Left lung (tissue), 10 donors: ENCODE data around the gene CALHM2. TPM values are rescaled to one million over a fixed set of nuclear protein-coding genes. Genes with fewer than 3 reads are reported as not detected.

Experiments used
- ATAC-seq: fragments of 200-7000 bp; cut with Tn5 transposase; one replicate; pipeline ENCODE4 v1.9.1; 2020; ENCODE audit warnings: moderate library complexity
- DNase-seq, 4 donors: peaks; one replicate each; pipeline ENCODE4 v3.0.0-alpha.2; 2013 to 2020
- H3K27ac ChIP-seq, 2 donors: fragments of 200-600 bp; sonication (generic) in 1 of 2; one replicate each; pipeline versions ENCODE4 v1.5.0 to v1.8.0; 2020 to 2021
- H3K27me3 ChIP-seq, 2 donors: fragments of 200-600 bp; sonication (generic) in 1 of 2; one replicate each; pipeline versions ENCODE4 v1.5.0 to v1.8.0; 2020 to 2021
- H3K36me3 ChIP-seq, 2 donors: fragments of 200-600 bp; sonication (generic) in 1 of 2; one replicate each; pipeline versions ENCODE4 v1.5.0 to v1.8.0; 2020 to 2021
- H3K4me1 ChIP-seq, 2 donors: fragments of 200-600 bp; one replicate each; pipeline ENCODE4 v1.8.0; 2021
- H3K4me3 ChIP-seq, 2 donors: fragments of 200-600 bp; sonication (generic) in 1 of 2; one replicate each; pipeline versions ENCODE4 v1.5.0 to v1.8.0; 2020 to 2021; ENCODE audit warnings: mild to moderate bottlenecking in 1 of 2
- H3K9me3 ChIP-seq, 2 donors: fragments of 200-600 bp; sonication (generic) in 1 of 2; one replicate each; pipeline versions ENCODE4 v1.5.0 to v1.8.0; 2020 to 2021
- intact Hi-C, 2 donors: fragments of 100-400 bp; cut with DNase I; formaldehyde crosslinking; loops; one replicate each; pipeline versions ENCODE4 v1.11.2 to v1.14.2; 2022
- polyA plus RNA-seq, 6 donors: library from polyadenylated mRNA; unstranded; fragments of 120-200 nt; gene quantifications; one replicate each; pipeline ENCODE4 v1.2.1, GENCODE V29; 2013; ENCODE audit not compliant: insufficient read length in 6 of 6
- total RNA-seq, 2 donors: library from RNA; stranded (reverse); fragmentation: NEBNext Ultra II Directional; extraction: Animal tissue kit (Norgen Biotek cat#: 25700); gene quantifications; one replicate each; pipeline ENCODE4 v1.2.1, GENCODE V29; 2021
- TF ChIP-seq, protein P1 (sequence below), 2 donors: fragments of 200-600 bp; sonication (generic) in 1 of 2; IDR thresholded peaks; one replicate each; pipeline versions ENCODE4 v1.5.0 to v1.8.0; 2021; ENCODE audit warnings: antibody characterized with exemption in 2 of 2
- donor health status: DM: no; HTN: yes; CAD: no.
- donor health status: DM: no; HTN: no; CAD: no.

The CALHM2 gene
- total and polyA plus RNA-seq, 8 donors = 11.1 to 60.2 (median 17.9) TPM

DNA sequence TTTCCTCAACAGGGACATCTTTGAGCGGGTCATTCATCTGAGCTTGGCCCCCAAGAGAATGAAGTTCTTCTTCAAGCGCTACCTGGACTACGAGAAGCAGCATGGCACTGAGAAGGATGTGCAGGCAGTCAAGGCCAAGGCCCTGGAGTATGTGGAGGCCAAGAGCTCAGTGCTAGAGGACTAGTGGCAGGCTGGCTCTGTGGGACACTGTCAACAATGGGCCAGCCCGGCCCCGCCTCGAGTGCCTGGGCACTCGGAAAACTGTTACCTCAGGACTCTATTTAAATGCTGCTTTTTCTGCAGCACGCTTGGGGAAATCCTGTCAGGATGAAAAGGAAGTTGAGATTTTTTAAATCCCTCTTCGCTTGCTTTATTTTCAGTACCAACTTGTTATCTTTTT is 6.8 kb downstream of the CALHM2 start:
- TF ChIP-seq, protein P1, sequence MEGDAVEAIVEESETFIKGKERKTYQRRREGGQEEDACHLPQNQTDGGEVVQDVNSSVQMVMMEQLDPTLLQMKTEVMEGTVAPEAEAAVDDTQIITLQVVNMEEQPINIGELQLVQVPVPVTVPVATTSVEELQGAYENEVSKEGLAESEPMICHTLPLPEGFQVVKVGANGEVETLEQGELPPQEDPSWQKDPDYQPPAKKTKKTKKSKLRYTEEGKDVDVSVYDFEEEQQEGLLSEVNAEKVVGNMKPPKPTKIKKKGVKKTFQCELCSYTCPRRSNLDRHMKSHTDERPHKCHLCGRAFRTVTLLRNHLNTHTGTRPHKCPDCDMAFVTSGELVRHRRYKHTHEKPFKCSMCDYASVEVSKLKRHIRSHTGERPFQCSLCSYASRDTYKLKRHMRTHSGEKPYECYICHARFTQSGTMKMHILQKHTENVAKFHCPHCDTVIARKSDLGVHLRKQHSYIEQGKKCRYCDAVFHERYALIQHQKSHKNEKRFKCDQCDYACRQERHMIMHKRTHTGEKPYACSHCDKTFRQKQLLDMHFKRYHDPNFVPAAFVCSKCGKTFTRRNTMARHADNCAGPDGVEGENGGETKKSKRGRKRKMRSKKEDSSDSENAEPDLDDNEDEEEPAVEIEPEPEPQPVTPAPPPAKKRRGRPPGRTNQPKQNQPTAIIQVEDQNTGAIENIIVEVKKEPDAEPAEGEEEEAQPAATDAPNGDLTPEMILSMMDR (IDR thresholded peaks at IDR 0.05) = no peak
- ATAC-seq (no peak), DNase-seq (peak in 1 of 4 donors; percentile 55)
- H3K36me3 ChIP-seq = peaks cover 0 to 98% of the 10 kb centered on the region in 2 donors
- H3K4me3 ChIP-seq = no peak overlapping the region
- no peaks in the 10 kb centered on the region for H3K27me3 ChIP-seq
- peaks cover 27 to 69% of the 10 kb centered on the region in 2 donors for H3K4me1 ChIP-seq
- intact Hi-C loops = no loop called here
- peak overlapping the region in 1 of 2 donors; percentile 63 for H3K27ac ChIP-seq
- no peaks in the 10 kb centered on the region for H3K9me3 ChIP-seq

DNA sequence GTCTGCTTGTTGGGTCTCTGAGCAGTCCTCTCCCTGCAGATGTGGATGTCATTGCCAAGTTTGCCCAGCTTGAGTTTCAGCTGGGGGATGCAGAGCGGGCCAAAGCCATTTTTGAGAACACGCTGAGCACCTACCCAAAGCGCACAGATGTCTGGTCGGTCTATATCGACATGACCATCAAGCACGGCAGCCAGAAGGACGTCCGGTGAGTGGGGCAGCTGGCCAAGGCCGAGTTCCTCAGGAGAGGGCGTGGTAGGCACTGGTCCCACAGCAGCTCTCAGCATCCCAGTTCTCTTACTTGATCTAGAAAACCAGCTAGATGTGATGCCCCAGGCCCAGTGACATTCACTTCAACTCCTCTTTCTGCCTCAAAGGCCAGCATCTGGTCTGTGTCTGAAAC is 7.7 kb downstream of the CALHM2 start:
- DNase-seq (peak in 1 of 4 donors; percentile 58), ATAC-seq (no peak)
- Histone ChIP-seq H3K4me1 (peaks cover 19 to 60% of the 10 kb centered on the region in 2 donors), H3K27ac (no peak overlapping the region), H3K27me3 (no peaks in the 10 kb centered on the region), H3K4me3 (no peak overlapping the region), H3K36me3 (peaks cover 0 to 98% of the 10 kb centered on the region in 2 donors), H3K9me3 (no peaks in the 10 kb centered on the region)
- TF ChIP-seq, protein P1 (IDR thresholded peaks at IDR 0.05) = no peak
- intact Hi-C loops = no loop called here

DNA sequence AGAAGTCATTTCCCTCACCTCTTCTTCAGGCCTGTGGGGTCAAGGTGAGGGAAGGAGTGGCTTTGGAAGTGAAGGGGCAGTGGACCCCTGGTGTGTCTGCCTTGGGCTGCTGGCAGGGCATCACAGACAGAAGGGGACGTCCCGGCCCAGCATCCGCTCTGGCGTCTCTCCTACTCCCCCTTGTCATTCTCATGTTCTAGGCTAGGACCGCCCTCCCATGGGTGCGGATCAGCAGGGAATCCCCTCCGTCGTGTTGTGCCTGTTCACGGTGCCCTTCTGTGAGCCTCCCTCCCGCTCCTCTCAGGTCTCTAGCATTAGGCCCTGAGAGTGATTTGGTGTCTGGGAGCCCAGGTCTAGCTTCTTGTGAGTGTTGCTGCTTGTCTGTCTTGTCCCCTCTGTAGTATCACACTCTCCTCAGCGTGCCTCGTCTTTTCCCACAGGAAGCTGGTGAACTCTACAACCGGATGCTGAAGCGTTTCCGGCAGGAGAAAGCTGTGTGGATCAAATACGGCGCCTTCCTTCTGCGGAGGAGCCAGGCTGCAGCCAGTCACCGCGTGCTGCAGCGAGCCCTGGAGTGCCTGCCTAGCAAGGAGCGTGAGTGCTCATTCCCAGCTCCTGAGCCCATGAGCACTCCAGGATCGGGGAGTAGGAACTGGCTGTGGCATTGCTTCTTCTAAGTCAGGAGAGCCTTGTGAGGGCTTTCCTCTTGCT is 8.5 kb downstream of the CALHM2 start:
- TF ChIP-seq, protein P1 (IDR thresholded peaks at IDR 0.05) = no peak
- no peaks in the 10 kb centered on the region for H3K9me3 ChIP-seq
- peaks cover 10 to 52% of the 10 kb centered on the region in 2 donors for H3K4me1 ChIP-seq
- DNase-seq (peak in 1 of 4 donors; percentile 60), ATAC-seq (no peak)
- no peaks in the 10 kb centered on the region for H3K27me3 ChIP-seq
- no peak overlapping the region for H3K27ac ChIP-seq
- peaks cover 0 to 99% of the 10 kb centered on the region in 2 donors for H3K36me3 ChIP-seq
- H3K4me3 ChIP-seq = no peak overlapping the region
- intact Hi-C loops = no loop called here

DNA sequence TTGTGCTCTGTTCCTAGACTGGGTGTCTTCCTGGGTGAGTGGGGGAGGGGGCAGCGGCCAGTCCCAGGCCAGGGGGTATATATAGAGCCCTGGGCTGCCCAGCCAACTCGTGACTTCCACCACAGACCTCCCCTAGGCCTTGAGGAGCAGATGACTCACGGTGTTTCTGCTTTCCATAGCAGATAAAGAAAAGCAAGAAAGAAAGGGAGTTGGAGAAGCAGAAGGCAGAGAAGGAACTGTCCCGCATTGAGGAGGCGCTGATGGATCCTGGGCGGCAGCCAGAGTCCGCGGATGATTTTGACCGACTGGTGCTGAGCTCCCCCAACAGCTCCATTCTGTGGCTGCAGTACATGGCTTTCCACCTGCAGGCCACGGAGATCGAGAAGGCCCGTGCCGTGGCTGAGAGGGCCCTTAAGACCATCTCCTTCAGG is 10.1 kb downstream of the CALHM2 start:
- peak in 2 of 4 donors; percentile 61 to 65 for DNase-seq
- intact Hi-C loops = no loop called here
- TF ChIP-seq, protein P1 (IDR thresholded peaks at IDR 0.05) = no peak
- no peaks in the 10 kb centered on the region for H3K9me3 ChIP-seq
- no peaks in the 10 kb centered on the region for H3K27me3 ChIP-seq
- peaks cover 0 to 100% of the 10 kb centered on the region in 2 donors for H3K36me3 ChIP-seq
- peaks cover 7 to 36% of the 10 kb centered on the region in 2 donors for H3K4me1 ChIP-seq
- peak; percentile 52 for ATAC-seq
- peak overlapping the region in 1 of 2 donors; percentile 45 for H3K27ac ChIP-seq
- H3K4me3 ChIP-seq = no peak overlapping the region

DNA sequence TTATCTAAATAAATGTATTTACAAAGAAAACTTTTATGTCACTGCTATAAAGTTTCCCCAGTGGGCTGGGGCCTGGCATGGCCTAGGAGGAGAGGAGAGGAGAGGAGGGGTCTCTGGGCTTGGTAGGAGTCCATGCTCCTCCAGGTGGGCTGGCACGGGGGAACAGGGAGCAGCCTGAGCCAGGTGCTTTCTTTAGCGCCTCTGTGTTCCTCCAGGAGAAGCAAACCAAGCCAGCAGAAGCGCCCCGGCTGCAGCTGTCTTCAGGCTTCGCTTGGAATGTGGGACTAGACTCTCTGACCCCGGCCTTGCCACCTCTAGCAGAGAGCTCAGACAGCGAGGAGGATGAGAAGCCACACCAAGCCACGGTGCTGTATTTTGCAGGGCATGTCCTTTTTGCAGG is 10.6 kb downstream of the CALHM2 start:
- TF ChIP-seq, protein P1 (IDR thresholded peaks at IDR 0.05) = no peak
- intact Hi-C loops = no loop called here
- Histone ChIP-seq H3K27ac (peak overlapping the region in 1 of 2 donors; percentile 45), H3K4me1 (peaks cover 2 to 31% of the 10 kb centered on the region in 2 donors), H3K27me3 (no peaks in the 10 kb centered on the region), H3K4me3 (no peak overlapping the region), H3K36me3 (peaks cover 0 to 100% of the 10 kb centered on the region in 2 donors), H3K9me3 (no peaks in the 10 kb centered on the region)
- ATAC-seq (no peak), DNase-seq (peak in 1 of 4 donors; percentile 63)
